Measurements from ENCODE around the gene MAGEB2. TPM values are rescaled to one million over a fixed set of nuclear protein-coding genes. Genes with fewer than 3 reads are reported as not detected.

Gene MAGEB2
- total RNA-seq, 2 experiments from 2014 or later: not detected

GRCh38 chrX:30241724-30242415 is 26.5 kb downstream of the MAGEB2 start, which contains the start of gene MAGEB4:
TSS of gene MAGEB4 (plus strand) at chrX:30242000. CDS start at chrX:30242136, 136 bp downstream.
- no peak for DNase-seq
- CTCF ChIA-PET: interaction anchor here (0.6 kb wide), 1 partner anchor 59 kb away, joined by 3 read pairs; no protein-coding TSS in a partner anchor
- no peaks in the 10 kb centered on the region for H3K4me1 Mint-ChIP-seq
- H3K4me3 Mint-ChIP-seq: no peak within 1 kb of the TSS
- H3K27me3 Mint-ChIP-seq: no peaks in the 10 kb centered on the region
- POLR2A ChIA-PET: no interaction called here
- H3K36me3 Mint-ChIP-seq (ENCODE audit: low read depth): no peaks in the 10 kb centered on the region
- H3K27ac Mint-ChIP-seq: no peak within 1 kb of the TSS
- H3K9me3 Mint-ChIP-seq: no peaks in the 10 kb centered on the region

GRCh38 chrX:30246769-30247489 is 31.6 kb downstream of the MAGEB2 start, which contains the start of gene MAGEB1:
TSS of gene MAGEB1 (plus strand) at chrX:30247146. CDS start at chrX:30250494, 3,348 bp downstream.
- POLR2A ChIA-PET: no interaction called here
- no peak for DNase-seq
- H3K27me3 Mint-ChIP-seq: no peaks in the 10 kb centered on the region
- no peak within 1 kb of the TSS for H3K27ac Mint-ChIP-seq
- no peaks in the 10 kb centered on the region for H3K36me3 Mint-ChIP-seq (ENCODE audit: low read depth)
- H3K4me3 Mint-ChIP-seq: no peak within 1 kb of the TSS
- no peaks in the 10 kb centered on the region for H3K9me3 Mint-ChIP-seq
- CTCF ChIA-PET: no interaction called here
- H3K4me1 Mint-ChIP-seq: no peaks in the 10 kb centered on the region

GRCh38 chrX:30248854-30249253 is 33.5 kb downstream of the MAGEB2 start:
- no peaks in the 10 kb centered on the region for H3K9me3 Mint-ChIP-seq
- DNase-seq: no peak
- ChIA-PET CTCF (no interaction called here), POLR2A (no interaction called here)
- H3K36me3 Mint-ChIP-seq (ENCODE audit: low read depth): no peaks in the 10 kb centered on the region
- H3K4me1 Mint-ChIP-seq: no peaks in the 10 kb centered on the region
- H3K4me3 Mint-ChIP-seq: no peak overlapping the region
- H3K27ac Mint-ChIP-seq: no peak overlapping the region
- H3K27me3 Mint-ChIP-seq: no peaks in the 10 kb centered on the region

GRCh38 chrX:30253257-30253656 is 37.9 kb downstream of the MAGEB2 start:
- ChIA-PET CTCF (no interaction called here), POLR2A (no interaction called here)
- no peaks in the 10 kb centered on the region for H3K9me3 Mint-ChIP-seq
- peaks cover 2% of the 10 kb centered on the region for H3K27me3 Mint-ChIP-seq
- no peak overlapping the region for H3K27ac Mint-ChIP-seq
- H3K4me3 Mint-ChIP-seq: no peak overlapping the region
- DNase-seq: no peak
- no peaks in the 10 kb centered on the region for H3K4me1 Mint-ChIP-seq
- H3K36me3 Mint-ChIP-seq (ENCODE audit: low read depth): no peaks in the 10 kb centered on the region

- H3K9me3 Mint-ChIP-seq: no peaks in the 10 kb centered on the region
- ChIA-PET POLR2A (no interaction called here), CTCF (no interaction called here)
- no peak overlapping the region for H3K27ac Mint-ChIP-seq
- H3K4me3 Mint-ChIP-seq: no peak overlapping the region
- no peak for DNase-seq
- H3K27me3 Mint-ChIP-seq: peaks cover 2% of the 10 kb centered on the region
- H3K4me1 Mint-ChIP-seq: no peaks in the 10 kb centered on the region
- H3K36me3 Mint-ChIP-seq (ENCODE audit: low read depth): no peaks in the 10 kb centered on the region
Measured at GRCh38 chrX:30259927-30260326, 44.6 kb downstream of the MAGEB2 start.

- Mint-ChIP-seq H3K36me3 (ENCODE audit: low read depth) (no peaks in the 10 kb centered on the region), H3K27ac (no peak overlapping the region), H3K9me3 (no peaks in the 10 kb centered on the region), H3K27me3 (peaks cover 2% of the 10 kb centered on the region), H3K4me1 (no peaks in the 10 kb centered on the region), H3K4me3 (no peak overlapping the region)
- CTCF ChIA-PET: no interaction called here
- POLR2A ChIA-PET: no interaction called here
- no peak for DNase-seq
Measured at GRCh38 chrX:30261012-30261411, 45.6 kb downstream of the MAGEB2 start.

- no peaks in the 10 kb centered on the region for H3K4me1 Mint-ChIP-seq
- H3K4me3 Mint-ChIP-seq: no peak overlapping the region
- DNase-seq: no peak
- no peak overlapping the region for H3K27ac Mint-ChIP-seq
- ChIA-PET POLR2A (no interaction called here), CTCF (interaction anchor here (0.9 kb wide), 1 partner anchor 10 kb away, joined by 3 read pairs; no protein-coding TSS in a partner anchor)
- no peaks in the 10 kb centered on the region for H3K36me3 Mint-ChIP-seq (ENCODE audit: low read depth)
- no peaks in the 10 kb centered on the region for H3K27me3 Mint-ChIP-seq
- H3K9me3 Mint-ChIP-seq: no peaks in the 10 kb centered on the region
Measured at GRCh38 chrX:30262763-30263162, 47.4 kb downstream of the MAGEB2 start.

Other genes starting within 250 kb of the MAGEB2 start
- not detected for gene MAGEB3, start 15.1 kb downstream of the MAGEB2 start, total RNA-seq
- not detected for gene MAGEB4, start 26.4 kb downstream of the MAGEB2 start, total RNA-seq
- not detected for gene MAGEB1, start 31.6 kb downstream of the MAGEB2 start, total RNA-seq
- gene NR0B1, start 93.8 kb downstream of the MAGEB2 start, total RNA-seq: not detected

All from activated CD4-positive, alpha-beta T cell treated with anti-CD3 and anti-CD28 coated beads, Interleukin-2, amount 10 ng/mL, durations not matched to agents 7 days and 5 days (primary cell).